Liver (tissue), 3 donors: Measurements from ENCODE around the gene SLC2A4RG.

Source experiments
- FOXA1 ChIP-seq: IDR thresholded peaks from 2 replicates; pipeline ENCODE4 v1.6.1; 2016; ENCODE audit warnings: antibody characterized with exemption
- GABPA ChIP-seq, 2 donors: IDR thresholded peaks in 1 of 2; conservative IDR thresholded peaks in 1 of 2; 2 replicates each; pipeline ENCODE4 v1.6.1; 2016; ENCODE audit warnings: antibody characterized with exemption in 2 of 2, mild to moderate bottlenecking in 1 of 2, moderate library complexity in 1 of 2
- JUND ChIP-seq, 2 donors: IDR thresholded peaks; 2 replicates each; pipeline ENCODE4 v1.6.1; 2016; ENCODE audit warnings: antibody characterized with exemption in 2 of 2
- NR2F2 ChIP-seq: IDR thresholded peaks from 2 replicates; pipeline ENCODE4 v1.6.1; 2016; ENCODE audit warnings: antibody characterized with exemption
- RXRA ChIP-seq, 2 donors: IDR thresholded peaks; 2 replicates each; pipeline ENCODE4 v1.6.1; 2017 to 2018; ENCODE audit warnings: antibody characterized with exemption in 2 of 2, mild to moderate bottlenecking in 1 of 2
- SP1 ChIP-seq: IDR thresholded peaks from 2 replicates; pipeline ENCODE4 v1.6.1; 2018; ENCODE audit warnings: antibody characterized with exemption, mild to moderate bottlenecking
- TAF1 ChIP-seq: conservative IDR thresholded peaks from 2 replicates; pipeline ENCODE4 v1.6.1; 2016; ENCODE audit warnings: antibody characterized with exemption, mild to moderate bottlenecking
- YY1 ChIP-seq: IDR thresholded peaks from 2 replicates; pipeline ENCODE4 v1.6.1; 2016; ENCODE audit warnings: antibody characterized with exemption, mild to moderate bottlenecking
- TF ChIP-seq, protein P1 (sequence below): fragments of 150-350 bp; IDR thresholded peaks from 2 replicates; pipeline ENCODE4 v1.5.1; 2017; ENCODE audit warnings: improper control_type of control experiment, low read depth, low read length; ENCODE audit not compliant: missing input control
- TF ChIP-seq, protein P2 (sequence below): IDR thresholded peaks from 2 replicates; pipeline ENCODE4 v1.6.1; 2016; ENCODE audit warnings: antibody characterized with exemption, mild to moderate bottlenecking
- donor health status: healthy.
- donor health status: healthy.

DNA sequence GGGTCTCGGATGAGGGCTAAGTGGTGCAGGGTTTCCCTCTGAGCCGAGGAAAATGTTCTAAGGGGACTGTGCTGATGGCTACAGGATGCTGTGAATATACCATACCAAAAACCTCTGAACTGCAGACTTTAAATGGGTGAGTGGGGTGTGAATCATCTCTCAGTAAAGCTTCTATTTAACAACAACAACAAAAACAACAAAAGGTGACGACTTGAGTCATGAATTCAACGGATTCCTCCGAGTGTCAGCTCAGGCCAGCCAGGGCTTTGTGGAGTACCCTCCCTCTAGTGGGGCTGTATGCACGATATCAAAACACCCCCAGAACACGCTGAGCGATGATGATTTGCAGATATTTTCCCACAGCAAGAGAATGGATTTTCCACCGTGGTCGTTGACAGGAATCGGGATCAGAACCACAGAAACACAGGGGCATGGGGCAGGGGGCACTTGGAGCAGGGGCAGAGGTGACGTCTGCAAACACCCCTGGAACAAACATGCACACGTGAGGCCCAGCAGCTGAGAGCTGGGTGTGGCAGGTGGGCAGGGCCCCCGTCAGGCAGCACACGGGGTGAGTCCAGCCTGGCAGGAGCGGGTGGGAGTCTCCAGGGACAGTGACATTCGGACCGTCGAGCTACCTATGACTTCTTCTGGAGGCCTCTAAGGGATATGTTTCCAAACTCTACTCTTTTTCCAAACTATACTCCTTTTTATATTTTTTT lies 38.6 kb downstream of the SLC2A4RG start:
- TF ChIP-seq, protein P1, sequence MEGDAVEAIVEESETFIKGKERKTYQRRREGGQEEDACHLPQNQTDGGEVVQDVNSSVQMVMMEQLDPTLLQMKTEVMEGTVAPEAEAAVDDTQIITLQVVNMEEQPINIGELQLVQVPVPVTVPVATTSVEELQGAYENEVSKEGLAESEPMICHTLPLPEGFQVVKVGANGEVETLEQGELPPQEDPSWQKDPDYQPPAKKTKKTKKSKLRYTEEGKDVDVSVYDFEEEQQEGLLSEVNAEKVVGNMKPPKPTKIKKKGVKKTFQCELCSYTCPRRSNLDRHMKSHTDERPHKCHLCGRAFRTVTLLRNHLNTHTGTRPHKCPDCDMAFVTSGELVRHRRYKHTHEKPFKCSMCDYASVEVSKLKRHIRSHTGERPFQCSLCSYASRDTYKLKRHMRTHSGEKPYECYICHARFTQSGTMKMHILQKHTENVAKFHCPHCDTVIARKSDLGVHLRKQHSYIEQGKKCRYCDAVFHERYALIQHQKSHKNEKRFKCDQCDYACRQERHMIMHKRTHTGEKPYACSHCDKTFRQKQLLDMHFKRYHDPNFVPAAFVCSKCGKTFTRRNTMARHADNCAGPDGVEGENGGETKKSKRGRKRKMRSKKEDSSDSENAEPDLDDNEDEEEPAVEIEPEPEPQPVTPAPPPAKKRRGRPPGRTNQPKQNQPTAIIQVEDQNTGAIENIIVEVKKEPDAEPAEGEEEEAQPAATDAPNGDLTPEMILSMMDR, result no peak
- TF ChIP-seq SP1 (no peak), FOXA1 (no peak), YY1 (no peak), RXRA (IDR thresholded peaks at IDR 0.05) (no peak), GABPA (IDR thresholded peaks at IDR 0.05 in 1 of 2, conservative IDR thresholded peaks at IDR 0.05 in 1 of 2) (no peak), NR2F2 (no peak), JUND (IDR thresholded peaks at IDR 0.05) (no peak), TAF1 (no peak)
- TF ChIP-seq, protein P2, sequence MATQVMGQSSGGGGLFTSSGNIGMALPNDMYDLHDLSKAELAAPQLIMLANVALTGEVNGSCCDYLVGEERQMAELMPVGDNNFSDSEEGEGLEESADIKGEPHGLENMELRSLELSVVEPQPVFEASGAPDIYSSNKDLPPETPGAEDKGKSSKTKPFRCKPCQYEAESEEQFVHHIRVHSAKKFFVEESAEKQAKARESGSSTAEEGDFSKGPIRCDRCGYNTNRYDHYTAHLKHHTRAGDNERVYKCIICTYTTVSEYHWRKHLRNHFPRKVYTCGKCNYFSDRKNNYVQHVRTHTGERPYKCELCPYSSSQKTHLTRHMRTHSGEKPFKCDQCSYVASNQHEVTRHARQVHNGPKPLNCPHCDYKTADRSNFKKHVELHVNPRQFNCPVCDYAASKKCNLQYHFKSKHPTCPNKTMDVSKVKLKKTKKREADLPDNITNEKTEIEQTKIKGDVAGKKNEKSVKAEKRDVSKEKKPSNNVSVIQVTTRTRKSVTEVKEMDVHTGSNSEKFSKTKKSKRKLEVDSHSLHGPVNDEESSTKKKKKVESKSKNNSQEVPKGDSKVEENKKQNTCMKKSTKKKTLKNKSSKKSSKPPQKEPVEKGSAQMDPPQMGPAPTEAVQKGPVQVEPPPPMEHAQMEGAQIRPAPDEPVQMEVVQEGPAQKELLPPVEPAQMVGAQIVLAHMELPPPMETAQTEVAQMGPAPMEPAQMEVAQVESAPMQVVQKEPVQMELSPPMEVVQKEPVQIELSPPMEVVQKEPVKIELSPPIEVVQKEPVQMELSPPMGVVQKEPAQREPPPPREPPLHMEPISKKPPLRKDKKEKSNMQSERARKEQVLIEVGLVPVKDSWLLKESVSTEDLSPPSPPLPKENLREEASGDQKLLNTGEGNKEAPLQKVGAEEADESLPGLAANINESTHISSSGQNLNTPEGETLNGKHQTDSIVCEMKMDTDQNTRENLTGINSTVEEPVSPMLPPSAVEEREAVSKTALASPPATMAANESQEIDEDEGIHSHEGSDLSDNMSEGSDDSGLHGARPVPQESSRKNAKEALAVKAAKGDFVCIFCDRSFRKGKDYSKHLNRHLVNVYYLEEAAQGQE, result no peak
